Measurements from ENCODE around the gene LMF1.

The LMF1 gene

GRCh38 chr16:931626-932500 is 38.9 kb downstream of the LMF1 start:
- in situ Hi-C loops (cut with HindIII; ENCODE audit: low pct_unique_long_range_greater_than_20kb, low sequenced_read_pairs): no loop called here
- TF ChIP-seq JUND (IDR thresholded peaks at IDR 0.05; ENCODE audit: low read depth): no peak
- DNase-seq (ENCODE audit: low read depth in 1 of 2, low spot score in 1 of 2): no peak

DNA sequence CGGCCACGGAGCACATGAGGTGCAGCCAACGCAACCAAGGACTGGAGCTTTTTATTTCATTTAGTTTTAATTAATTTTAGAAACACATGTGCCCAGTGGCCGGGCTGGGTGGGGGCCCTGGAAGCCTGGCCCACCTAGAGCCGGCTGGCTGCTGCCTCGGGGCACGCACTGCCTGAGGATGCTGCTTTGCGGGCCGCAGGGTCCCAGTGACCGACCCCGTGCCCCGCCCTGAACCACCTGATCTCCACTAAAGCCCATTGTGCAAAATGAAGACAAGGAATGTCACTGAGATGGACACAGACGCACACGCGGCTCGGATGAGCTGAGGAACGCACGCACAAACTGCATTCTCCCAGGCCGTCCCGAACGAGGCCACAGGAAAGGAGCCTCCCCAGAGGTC is 39.6 kb downstream of the LMF1 start:
- no peak for TF ChIP-seq JUND (IDR thresholded peaks at IDR 0.05; ENCODE audit: low read depth)
- in situ Hi-C loops (cut with HindIII; ENCODE audit: low pct_unique_long_range_greater_than_20kb, low sequenced_read_pairs): no loop called here
- DNase-seq (ENCODE audit: low read depth in 1 of 2, low spot score in 1 of 2): no peak

GRCh38 chr16:930511-930910 is 40.3 kb downstream of the LMF1 start:
- DNase-seq (ENCODE audit: low read depth in 1 of 2, low spot score in 1 of 2): no peak
- no peak for TF ChIP-seq JUND (IDR thresholded peaks at IDR 0.05; ENCODE audit: low read depth)
- in situ Hi-C loops (cut with HindIII; ENCODE audit: low pct_unique_long_range_greater_than_20kb, low sequenced_read_pairs): no loop called here

DNA sequence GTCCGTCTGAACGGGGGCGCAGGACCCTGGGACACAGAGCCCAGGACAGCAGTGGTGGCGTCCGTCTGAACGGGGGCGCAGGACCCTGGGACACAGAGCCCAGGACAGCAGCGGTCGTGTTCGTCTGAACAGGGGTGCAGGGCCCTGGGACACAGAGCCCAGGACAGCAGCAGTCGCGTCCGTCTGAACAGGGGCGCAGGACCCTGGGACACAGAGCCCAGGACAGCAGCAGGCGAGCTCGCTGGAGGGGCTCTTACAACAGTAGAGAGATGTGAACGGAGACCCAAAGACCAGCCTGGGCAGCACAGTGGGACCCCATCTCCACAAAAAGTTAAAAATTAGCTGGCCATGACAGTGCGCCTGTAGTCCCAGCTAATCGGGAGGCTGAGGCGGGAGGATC is 40.7 kb downstream of the LMF1 start:
- DNase-seq (ENCODE audit: low read depth in 1 of 2, low spot score in 1 of 2): no peak
- no peak for TF ChIP-seq JUND (IDR thresholded peaks at IDR 0.05; ENCODE audit: low read depth)
- in situ Hi-C loops (cut with HindIII; ENCODE audit: low pct_unique_long_range_greater_than_20kb, low sequenced_read_pairs): no loop called here

GRCh38 chr16:929227-930073 is 41.3 kb downstream of the LMF1 start:
- DNase-seq (ENCODE audit: low read depth in 1 of 2, low spot score in 1 of 2): no peak
- TF ChIP-seq JUND (IDR thresholded peaks at IDR 0.05; ENCODE audit: low read depth): no peak
- in situ Hi-C loops (cut with HindIII; ENCODE audit: low pct_unique_long_range_greater_than_20kb, low sequenced_read_pairs): no loop called here

DNA sequence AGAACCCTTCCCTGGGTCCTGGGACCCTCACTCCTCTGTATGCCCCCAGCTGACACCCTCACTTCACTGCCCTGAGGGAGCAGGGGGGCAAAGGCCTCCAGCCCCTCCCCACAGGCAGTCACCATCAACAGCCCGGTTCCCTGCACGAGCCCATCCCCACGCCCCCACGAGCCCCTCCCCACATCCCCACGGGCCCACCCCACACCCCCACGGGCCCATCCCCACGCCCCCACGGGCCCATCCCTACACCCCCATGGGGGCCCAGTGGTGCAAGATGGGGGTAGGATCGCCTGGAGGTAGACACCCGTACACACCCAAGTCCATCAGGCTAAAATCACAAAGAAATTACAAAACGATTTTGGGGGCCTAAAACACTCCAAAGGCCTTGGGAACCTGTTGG is 42.3 kb downstream of the LMF1 start:
- in situ Hi-C loops (cut with HindIII; ENCODE audit: low pct_unique_long_range_greater_than_20kb, low sequenced_read_pairs): no loop called here
- TF ChIP-seq JUND (IDR thresholded peaks at IDR 0.05; ENCODE audit: low read depth): no peak
- no peak for DNase-seq (ENCODE audit: low read depth in 1 of 2, low spot score in 1 of 2)

DNA sequence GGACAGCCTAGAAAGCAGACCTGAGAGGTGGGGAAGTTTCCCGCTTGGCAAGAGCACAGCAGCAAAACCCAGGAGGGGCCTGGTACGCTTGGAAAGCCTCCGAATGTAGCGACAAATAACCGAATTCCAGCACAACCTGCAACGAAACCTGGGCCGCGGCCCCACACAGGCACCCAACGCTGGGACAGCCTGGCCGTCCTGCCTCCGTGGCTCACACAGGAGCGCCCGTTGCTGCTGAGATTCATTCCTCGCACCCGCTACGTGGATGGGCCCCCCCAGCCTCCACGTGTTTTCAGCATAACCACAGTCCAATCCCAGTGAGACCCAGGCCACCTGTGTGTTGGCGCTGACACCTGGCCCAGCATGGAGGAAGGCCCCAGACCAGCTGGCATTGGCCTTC is 42.9 kb downstream of the LMF1 start:
- in situ Hi-C loops (cut with HindIII; ENCODE audit: low pct_unique_long_range_greater_than_20kb, low sequenced_read_pairs): no loop called here
- DNase-seq (ENCODE audit: low read depth in 1 of 2, low spot score in 1 of 2): no peak

DNA sequence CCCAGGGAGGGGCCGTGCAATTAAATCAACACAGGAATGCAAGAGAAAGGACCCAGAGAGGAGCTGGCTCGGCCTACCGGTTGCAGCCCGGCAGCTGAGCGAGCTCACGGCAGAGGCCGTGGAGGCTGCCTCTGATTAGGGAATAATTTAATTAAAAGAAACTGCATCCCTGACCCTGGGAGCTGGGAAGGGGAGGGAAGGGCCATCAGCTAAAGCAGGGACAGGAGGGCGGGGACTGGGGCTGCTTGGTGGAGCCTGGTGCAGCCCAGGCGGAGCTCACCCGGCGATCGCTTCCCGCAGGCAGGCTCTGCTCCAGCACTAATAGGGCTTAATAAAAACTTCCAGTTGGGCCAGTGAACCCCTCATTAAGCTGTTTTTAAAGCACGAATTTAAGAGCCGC is 43.4 kb downstream of the LMF1 start:
- no peak for TF ChIP-seq JUND (IDR thresholded peaks at IDR 0.05; ENCODE audit: low read depth)
- no peak for DNase-seq (ENCODE audit: low read depth in 1 of 2, low spot score in 1 of 2)
- in situ Hi-C loops (cut with HindIII; ENCODE audit: low pct_unique_long_range_greater_than_20kb, low sequenced_read_pairs): no loop called here

More for the DNA sequence above, 42.9 kb downstream of the LMF1 start:
- TF ChIP-seq JUND (IDR thresholded peaks at IDR 0.05; ENCODE audit: low read depth): no peak

DNA sequence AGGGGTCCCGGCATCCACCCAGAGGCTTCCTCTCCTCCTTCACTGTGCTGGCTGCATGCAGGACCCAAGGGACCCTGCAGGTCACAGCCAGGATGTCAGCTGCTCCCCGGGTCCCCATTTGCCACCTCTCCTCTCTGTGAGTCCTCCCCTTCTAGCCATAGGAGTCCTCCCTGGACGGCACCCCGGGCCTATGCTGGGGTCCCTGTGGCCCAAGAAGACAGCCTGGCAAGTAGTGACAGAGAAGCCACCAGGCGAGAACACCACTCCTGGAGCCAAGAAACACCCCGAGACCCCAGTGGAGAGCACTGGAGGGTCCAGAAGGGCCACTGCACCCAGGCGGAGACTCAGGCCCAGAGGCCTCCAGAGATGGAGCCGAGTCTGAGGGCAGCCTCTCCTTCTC is 44.1 kb downstream of the LMF1 start:
- no peak for DNase-seq (ENCODE audit: low read depth in 1 of 2, low spot score in 1 of 2)
- in situ Hi-C loops (cut with HindIII; ENCODE audit: low pct_unique_long_range_greater_than_20kb, low sequenced_read_pairs): no loop called here
- no peak for TF ChIP-seq JUND (IDR thresholded peaks at IDR 0.05; ENCODE audit: low read depth)

- in situ Hi-C loops (cut with HindIII; ENCODE audit: low pct_unique_long_range_greater_than_20kb, low sequenced_read_pairs): no loop called here
- TF ChIP-seq JUND (IDR thresholded peaks at IDR 0.05; ENCODE audit: low read depth): no peak
- DNase-seq (ENCODE audit: low read depth in 1 of 2, low spot score in 1 of 2): no peak
These were observed 46.0 kb downstream of the LMF1 start for GRCh38 chr16:924806-925205.

GRCh38 chr16:924063-924462 is 46.7 kb downstream of the LMF1 start:
- no peak for TF ChIP-seq JUND (IDR thresholded peaks at IDR 0.05; ENCODE audit: low read depth)
- no peak for DNase-seq (ENCODE audit: low read depth in 1 of 2, low spot score in 1 of 2)
- in situ Hi-C loops (cut with HindIII; ENCODE audit: low pct_unique_long_range_greater_than_20kb, low sequenced_read_pairs): no loop called here

GRCh38 chr16:923184-923583 is 47.6 kb downstream of the LMF1 start:
- no peak for DNase-seq (ENCODE audit: low read depth in 1 of 2, low spot score in 1 of 2)
- in situ Hi-C loops (cut with HindIII; ENCODE audit: low pct_unique_long_range_greater_than_20kb, low sequenced_read_pairs): no loop called here
- no peak for TF ChIP-seq JUND (IDR thresholded peaks at IDR 0.05; ENCODE audit: low read depth)

- in situ Hi-C loops (cut with HindIII; ENCODE audit: low pct_unique_long_range_greater_than_20kb, low sequenced_read_pairs): no loop called here
- no peak for DNase-seq (ENCODE audit: low read depth in 1 of 2, low spot score in 1 of 2)
- TF ChIP-seq JUND (IDR thresholded peaks at IDR 0.05; ENCODE audit: low read depth): no peak
These were observed 48.7 kb downstream of the LMF1 start for GRCh38 chr16:922051-922450.

Data from T47D (cell line).